ENCODE results near the gene CRK.
A peak's percentile ranks its signal among the peaks of the same experiment; 100 is the strongest.

The CRK gene

DNA sequence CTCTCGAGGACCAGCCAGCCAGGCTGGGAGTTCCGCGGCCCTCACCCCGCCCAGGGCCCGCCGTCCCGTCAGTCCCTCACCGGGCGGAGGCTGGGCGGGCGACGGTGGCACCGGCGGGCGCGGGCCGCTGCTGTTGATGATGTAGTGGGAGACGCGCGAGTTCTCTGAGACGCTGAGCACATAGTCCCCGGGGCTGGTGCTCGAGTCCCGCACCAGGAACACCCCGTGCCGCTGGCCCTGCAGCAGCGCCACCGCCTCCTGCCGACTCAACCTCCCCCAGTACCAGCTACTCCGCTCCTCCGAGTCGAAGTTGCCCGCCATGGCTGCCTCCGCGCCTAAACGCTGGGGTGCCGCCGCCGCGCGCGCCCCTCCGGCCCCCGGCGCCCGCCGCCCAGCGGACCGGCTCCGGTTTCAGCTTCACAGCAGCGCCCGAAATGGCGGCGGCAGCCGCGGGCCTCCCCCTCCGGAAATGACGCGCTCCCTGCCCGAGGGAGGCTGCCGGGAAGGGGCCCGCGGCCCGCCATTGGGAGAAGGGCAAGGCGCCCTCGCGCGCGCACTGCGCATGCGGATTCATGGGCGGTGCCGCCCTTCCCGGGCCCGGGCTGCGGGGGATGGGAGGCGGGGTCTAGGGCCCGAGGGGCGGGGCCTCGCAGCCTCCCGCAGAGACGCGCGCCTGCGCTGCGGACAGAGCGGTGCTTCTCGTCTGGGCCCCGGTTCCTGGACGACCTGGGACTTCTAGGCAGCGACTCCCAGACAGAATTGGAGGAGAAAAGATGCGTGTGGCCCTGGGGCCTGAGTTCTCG is at the start of gene CRK:
Gene CRK, minus strand, starts transcription at position 436 of the 803 bp plus-strand sequence. Its CDS starts 115 bp downstream, at position 321.
- DNase-seq = peak; percentile 67 to 99 (median 94)

DNA sequence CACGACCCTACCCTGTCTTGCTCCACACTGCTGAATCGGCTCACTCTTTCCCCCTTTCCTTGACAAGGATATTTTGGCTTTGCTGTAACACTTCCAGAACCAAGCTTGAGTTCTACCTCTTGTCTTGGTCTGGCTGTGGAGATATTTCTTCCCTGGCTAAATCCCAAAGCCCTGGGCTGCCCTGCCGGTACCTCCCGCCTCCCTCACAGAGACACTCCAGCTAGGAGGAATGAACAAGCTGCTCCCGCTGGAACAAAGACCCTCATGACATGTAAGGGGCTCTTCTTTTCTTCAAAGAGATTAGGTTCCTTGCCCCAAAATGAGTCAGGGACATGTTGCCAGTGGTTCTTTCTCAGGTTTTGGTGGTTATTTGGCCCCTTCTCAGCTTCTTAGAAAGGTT is 49.6 kb upstream of the CRK start:
- DNase-seq = no peak

DNA sequence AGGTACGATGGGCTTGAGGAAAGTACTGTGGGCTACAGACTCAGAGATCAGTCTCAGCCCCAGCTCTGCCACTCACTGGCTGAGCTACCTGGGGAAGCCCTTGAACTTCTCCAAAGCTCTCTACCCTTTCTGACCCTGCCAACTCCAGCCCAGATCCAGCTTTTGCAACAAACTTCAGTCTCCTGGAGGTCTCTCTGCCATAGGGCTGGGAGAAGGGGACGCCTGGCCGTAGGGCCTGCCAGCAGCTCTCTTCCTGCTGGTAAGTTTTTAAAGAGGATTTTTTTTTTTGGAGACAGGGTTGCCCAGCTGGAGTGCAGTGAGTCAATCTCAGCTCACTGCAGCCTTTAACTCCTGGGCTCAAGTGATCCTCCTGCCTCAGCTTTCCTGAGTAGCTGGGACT is 48.8 kb upstream of the CRK start:
- DNase-seq = no peak

DNA sequence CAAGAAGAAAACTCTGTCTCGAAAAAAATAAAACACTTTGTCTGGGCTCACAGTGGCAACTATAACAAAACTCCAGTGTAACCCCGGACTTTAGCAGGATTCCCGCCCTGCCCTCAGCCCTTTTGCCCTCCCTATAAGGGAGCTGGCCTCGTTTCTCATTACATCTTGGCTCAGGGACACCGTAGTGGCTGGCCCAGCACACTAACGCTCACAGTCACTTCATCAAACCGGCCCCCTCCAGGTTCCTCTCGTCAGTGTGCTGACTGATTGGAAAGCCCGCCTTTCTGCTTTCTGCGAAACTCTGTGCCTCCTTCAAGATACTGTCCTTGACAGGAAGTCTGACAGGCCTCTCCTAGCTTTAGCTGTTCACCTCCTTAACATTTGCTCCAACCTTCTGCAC is 47.7 kb upstream of the CRK start:
- DNase-seq = no peak

DNA sequence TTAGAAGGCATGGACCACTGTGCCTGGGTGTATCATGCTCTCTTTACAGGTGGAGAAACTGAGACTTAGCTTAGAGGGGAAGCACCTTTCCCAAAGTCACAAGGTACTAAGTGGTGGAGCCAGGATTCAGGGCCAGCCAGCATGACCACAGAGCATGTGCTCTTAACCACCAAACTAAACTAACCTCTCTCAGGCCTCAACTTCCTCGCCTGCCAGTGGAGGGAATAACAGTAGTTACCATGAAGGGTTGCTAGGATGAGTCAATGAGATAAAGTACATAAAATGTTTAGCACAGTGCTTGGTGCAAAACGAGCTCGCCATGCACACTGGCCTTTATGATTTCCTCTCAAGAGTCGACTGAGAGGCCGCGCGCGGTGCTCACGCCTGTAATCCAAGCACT is 42.8 kb upstream of the CRK start:
- DNase-seq = no peak

DNA sequence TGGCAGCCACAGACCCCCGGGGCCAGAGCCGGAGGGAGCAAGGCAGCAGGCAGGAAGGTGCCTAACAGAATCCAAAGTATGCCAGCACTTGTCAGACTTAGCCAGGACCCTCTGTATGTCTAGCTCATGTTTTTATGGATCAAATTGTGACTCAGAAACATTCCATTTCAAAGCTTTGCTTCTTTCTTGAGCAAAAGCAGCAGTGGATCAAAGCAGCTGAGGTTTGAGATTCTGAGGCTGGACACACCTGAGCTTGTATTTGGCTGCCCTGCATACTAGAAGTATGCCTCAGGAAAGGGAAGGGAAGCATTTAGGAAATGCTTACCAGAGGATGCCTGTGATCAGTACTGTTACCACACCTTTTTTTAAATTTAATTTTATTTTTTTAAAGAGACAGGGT is 42.2 kb upstream of the CRK start:
- DNase-seq = no peak

DNA sequence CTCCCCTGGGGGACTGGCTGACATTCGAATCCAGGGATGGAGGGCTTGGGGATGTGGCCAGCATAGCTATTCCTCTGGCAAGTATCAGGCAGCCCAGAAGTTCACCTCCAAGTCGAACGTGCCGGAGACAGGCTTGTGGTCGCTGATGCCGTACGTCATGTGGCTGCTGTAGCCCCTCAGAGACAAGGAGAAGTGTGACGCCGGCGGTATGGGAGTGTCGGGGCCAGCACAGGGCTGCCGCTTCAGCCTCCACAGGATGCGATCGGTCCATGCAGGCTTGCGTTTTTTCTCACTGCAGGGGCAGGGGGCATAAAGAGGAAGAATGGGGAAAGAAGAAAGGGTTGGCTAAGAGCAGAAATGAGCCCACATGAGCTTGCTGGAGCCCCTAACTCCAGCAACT is 41.8 kb upstream of the CRK start:
- no peak for DNase-seq

DNA sequence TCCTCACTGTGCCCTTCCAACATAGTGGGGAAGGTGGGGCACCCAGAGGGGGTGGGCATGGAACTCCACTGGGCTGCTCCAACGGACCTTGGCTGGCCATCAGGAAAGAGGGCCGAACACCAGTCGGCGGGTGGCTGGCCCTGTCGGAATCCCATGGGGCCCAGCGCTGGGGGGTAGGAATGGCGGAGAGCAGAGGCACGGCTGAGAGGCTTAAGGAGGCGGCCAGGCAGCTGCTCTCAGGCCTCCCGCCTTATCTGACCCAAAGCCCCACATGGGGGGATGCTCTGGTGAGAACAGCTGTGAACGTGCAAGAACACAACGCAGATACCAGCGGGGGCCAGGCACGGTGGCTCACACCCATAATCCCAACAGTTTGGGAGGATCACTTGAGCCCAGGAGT is 40.8 kb upstream of the CRK start:
- no peak for DNase-seq

DNA sequence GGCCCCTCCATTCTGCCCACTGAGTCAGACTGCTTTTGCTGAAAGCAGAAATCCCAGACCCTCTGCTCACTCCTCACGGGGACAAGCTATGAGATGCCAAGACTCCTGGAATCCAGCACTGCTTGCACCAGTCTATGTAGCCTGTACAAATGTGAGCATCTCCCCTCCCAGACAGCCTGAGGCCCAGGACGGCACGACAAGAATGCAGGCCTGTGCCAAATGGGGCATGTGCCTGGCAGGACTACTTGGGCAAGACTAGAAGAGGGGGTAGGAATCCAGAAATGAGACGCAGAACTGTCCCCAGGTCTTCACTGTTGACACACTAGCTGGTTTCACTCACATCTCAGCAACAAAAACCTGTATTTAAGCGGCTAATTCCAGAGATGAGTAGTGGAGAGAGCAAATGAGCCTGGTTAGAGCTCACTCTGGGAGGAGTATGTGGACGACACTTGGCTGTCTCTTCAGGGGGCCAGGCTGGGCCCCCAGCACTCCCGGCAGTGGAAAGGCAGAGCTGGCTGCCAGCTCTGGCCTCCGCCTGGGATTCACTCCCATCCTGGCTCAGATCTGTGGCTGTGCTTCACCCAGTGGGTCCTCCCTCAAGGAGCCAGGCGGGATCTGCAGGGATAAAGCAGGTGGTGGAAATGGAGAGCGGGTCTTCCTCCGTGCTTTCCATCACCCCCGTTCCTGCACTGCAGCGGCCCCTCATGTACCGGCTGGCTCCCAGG is 39.4 kb upstream of the CRK start:
- DNase-seq = no peak

DNA sequence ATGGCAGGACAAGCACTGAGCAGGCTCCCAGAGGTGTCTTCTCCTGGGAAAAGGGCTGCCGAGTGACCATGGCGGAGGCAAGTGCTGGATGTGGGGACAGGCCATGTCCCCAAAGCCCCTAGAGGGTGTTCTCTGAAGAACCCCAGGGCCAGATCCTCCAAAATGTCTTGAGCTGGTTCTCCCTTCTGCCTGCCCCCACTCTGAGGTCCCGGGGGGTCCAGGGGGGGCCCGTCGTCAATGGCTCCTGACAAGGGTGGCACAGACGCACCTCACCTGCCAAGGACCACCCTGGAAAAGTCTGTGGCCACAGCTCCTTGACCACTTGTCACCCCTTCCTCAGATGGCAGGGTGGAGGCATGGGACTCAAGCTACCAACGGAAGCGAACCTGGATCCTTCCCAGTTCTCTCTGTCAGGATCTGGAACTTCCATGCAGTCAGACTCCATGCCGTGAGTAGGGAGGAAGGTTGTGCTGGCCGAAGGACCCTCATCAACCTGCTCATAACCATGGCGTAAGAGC is 38.8 kb upstream of the CRK start:
- DNase-seq = no peak

DNA sequence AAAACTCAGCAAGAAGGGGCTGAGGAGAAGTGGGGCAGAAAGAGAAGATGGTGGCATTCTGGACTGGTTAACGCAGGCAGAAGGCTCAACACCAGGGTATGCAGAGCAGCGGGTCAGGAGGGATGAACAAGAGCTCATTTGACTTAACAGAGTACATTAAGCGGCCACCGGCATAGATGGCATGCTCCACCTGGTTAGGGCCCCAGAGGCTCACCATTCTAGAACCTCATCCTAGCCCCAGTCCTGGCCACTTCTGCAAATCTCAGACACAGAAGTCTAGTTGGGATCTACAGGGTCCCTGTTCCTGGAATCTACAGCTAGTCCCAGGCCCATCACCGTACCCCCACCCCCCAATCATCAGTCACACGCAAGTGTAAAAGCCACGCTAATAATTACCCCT is 38.2 kb upstream of the CRK start:
- no peak for DNase-seq

DNA sequence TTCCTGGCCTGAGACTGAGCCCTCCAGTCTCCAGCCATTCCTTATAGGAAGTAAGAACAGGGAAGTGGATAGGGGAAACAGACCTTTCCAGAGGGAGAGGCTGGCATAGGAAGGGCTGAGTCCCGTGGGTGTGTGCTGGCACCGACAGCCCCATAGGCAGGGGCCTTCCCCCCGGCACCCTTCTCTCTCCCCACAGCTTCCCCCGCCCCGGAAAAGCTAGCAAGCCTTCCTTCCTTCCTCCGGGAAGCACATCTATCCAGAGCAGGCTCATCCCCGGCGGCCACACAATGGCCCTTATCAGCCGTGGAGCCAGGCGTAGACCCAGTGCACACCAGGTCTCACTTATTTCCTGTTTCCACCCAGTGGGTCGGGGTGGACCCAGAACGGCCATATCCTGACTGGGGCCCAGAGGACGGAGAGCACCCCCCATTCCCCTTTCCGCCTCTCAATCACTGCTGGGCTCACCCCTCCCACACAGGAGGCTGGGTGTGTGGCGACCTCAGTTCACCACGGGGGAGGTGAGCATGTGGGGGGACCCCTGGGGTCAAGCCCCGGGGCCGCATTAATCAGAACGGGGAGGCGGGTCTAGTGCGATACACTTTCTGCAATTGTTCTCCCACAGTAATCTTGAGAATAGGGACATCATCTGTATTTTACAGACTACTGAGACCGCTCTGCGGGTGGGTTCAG is 37.4 kb upstream of the CRK start:
- DNase-seq = no peak

DNA sequence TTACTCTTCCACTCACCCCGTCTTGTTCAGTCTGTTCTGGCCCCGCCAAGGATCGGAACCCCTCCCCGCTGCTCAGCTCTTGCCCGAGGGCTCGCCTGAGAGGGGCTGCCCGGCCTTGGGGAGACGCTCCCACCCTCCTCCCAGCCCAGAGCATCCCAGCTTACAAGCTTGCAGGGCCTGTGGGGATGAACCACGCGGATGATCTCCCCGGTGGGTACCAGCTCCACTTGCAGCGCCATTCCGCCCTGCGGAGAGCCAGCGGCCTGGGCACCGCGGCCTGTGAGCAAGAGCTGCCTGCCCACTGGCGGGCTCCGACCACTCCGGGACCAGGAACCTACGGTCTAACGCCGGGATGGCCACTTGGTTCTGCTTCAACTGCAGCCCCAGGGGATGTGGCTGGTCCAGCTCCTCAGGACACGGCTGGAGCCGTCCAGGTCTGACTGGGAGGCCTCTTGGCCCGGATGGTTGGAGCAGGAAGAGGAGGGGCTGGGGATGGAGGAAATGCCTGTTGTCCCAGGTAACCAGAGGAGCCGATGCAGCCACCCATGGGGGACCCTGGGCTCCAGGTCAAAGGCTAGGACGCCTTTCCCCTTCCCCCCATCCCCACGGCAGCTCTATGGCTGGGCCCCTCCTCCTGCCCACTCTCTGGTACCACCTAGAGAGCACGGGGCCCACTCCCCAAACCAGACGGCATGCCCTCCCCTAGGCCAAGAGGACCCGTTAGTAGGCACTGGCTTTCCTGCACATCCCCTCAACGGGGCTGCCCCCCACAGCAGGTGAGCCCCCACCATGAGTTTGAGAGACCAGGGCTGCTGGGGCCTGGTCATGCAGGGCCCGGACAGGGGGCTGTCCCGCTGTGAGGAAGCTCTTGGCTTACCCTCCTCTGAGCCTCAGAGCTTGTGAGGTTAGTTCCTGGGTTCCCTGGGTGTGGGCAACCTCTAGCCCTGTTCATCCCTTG is 36.5 kb upstream of the CRK start, which contains the start of gene MYO1C:
Gene MYO1C, minus strand, starts transcription at position 438 of the 958 bp plus-strand sequence. Its CDS starts 199 bp downstream, at position 239.
- DNase-seq = no peak

DNA sequence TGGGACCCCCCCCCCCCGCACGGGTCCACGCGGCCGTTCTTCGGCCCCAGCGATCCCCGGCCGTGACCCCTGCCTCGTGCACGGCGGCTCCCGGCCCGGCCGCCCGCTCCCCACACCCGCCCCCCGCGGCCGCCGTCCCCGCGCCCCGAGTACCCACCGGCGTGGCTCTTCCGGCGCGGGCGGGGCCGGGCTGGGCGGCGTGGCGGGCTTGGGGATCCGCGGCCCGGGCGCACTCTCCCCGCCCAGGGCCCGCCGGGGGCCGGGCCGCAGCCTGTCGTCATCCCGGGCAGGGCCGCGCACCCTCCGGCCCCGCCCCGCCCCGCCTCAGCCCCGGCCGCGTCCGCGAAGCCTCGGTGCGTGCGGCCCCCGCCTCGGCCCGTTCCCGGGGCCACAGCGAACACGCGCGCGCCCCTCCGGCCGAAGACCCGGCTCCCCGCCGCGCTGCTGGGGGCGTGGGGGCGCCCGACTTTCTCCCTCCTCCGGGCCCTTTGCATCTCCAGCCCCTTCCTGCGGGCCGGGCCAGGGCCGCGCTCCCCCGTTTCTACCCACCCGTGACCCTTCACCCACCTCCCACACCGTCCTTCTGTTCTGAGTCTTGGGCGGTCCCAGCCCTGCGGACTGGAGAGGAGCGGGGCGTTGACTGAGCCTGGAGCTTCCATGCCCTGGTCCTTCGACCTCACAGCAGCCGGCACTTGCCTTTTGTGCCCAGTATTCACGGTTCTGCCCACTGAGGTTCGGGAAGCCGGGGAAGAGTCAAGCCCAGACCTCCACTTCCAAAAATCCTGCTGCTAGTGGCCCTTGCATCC is 35.6 kb upstream of the CRK start:
- DNase-seq = peak in 8 of 56 donors; percentile 23 to 58 (median 40)

DNA sequence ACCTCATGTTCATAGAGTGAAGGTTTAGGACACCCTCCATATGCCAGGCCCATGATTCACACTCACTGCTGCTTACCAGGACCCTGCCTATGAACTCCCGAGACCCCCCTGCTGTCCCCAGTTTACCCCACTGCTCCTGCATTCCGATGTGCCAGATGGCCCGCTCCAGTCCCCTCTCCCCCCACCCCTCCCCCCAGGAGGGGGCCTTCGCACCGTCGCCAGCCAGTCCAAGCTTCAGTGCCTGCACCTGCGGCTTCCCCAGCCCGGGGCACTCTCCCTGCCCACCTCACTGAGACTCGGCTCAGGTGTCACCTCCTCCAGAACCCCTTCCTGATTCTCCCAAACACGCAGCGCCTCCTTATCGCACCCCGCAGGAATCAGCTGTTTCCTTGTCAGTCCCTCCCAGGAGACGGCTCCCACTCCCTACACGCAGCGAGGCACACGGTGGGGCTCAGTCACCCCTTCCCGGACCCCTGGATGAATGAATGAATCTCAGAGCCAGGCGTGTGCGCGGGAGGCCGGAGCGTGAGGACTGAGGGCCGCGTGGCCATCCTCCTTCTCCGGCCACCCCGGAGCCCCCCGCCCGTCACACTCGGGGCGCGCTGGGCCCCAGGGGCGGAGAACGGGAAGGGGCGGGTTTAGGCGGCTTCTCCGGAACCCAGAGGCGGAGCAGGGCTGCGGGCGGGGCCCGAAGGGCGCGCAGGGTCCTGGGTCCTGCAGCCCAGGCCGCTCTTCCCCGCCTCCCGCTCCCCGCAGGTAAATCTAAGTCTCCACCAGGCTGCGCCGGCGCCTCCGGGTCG is 34.8 kb upstream of the CRK start:
- DNase-seq = peak in 12 of 56 donors; percentile 18 to 55 (median 24)

DNA sequence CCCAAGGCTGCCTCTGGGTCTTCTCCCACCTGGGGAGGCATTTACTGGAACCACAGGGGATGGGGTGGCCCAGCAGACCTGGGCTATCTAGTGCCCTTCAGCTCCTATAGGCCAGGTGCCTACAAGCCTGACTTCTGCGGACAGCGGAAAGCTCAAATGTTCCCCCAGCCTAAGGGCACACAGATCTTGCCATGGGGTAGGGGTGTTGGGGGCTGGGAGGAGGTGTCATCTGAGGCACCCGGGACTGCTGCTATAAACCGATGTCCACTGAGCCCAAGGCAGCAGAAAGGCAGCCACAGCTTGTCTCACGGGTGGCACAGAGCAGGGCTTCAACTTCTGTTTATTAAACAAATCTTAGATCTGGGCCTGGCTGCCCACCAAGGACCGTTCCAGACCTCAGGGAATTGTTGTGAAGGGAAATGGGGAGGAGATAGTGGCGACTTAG is 32.8 kb upstream of the CRK start:
- DNase-seq = no peak

DNA sequence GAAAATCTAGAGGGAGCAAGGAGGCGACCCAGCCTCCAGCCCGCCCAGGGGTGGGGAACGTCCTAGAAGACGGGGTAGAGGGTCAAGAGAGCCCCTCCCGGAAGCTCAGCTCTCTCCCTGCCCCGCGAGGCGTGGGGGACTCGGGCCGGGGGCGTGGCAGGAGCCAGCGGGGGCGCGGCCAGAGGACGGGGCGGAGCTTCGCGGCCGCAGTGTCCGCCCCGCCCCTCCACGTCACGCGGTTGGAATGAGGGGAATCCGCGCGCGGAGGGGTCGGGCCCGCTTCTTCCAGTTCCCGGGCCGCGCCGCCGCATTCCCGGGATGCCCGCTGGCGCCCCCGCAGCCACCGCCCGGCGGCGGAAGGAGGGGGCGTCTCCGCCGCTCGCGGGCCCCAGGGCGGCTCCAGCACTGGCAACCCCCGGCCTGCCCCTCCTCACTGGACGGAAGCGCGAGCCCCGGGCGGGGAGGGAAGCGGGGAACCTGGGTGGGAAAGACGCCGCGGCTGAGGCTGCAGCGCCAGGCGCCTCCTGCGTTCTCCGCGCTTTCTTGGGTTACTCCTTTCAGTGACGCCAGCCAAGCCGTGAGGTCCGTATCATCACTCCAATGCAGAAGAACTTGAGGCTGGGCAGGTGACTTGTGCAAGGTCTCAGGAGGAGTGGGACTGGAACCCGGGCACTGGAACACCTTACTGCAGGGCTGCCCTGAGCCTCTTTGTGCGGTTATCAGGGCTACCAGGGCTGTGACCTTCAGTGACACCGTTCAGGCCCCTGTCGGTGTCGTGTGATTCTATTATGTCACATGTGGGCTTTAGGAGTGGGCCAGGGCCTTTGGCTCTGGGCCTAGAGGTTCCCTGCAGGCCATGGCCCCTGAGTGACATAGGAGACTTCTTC is 32.1 kb upstream of the CRK start:
- DNase-seq = peak in 45 of 56 donors; percentile 12 to 82 (median 57)

Data from amygdala (tissue), 56 donors.